ENCODE data around the gene SBK1. TPM values are rescaled to one million over a fixed set of nuclear protein-coding genes. Genes with fewer than 3 reads are reported as not detected.

The SBK1 gene
- total RNA-seq, 2 experiments from 2014 or later, result 0.22 to 0.63 TPM

- POLR2A ChIA-PET, result no interaction called here
- 0 out of 2 replicates have a peak, but pooled peaks cover 4% of the 10 kb centered on the region for H3K9me3 ChIP-seq (ENCODE audit: low read length)
- H3K4me2 ChIP-seq (ENCODE audit: low read length), result no peak overlapping the region
- no TSS peak for BruUV-seq (replicated peaks)
- H3K4me3 ChIP-seq (ENCODE audit: low read depth, low read length, poor library complexity, severe bottlenecking), result no peak overlapping the region
- no peaks in the 10 kb centered on the region for H3K4me1 ChIP-seq (ENCODE audit: insufficient read depth, low read length, poor library complexity, severe bottlenecking)
- no peaks in the 10 kb centered on the region for H4K20me1 ChIP-seq (ENCODE audit: insufficient read depth, low read length)
- no peak for TF ChIP-seq CTCF (conservative IDR thresholded peaks at IDR 0.05; ENCODE audit: low read length)
- TF ChIP-seq EZH2phosphoT487 (IDR thresholded peaks at IDR 0.05; ENCODE audit: borderline replicate concordance, low read depth, low read length), result no peak
- no peaks in the 10 kb centered on the region for H3K36me3 ChIP-seq (ENCODE audit: insufficient read depth, low read length)
- intact Hi-C loops (cut with micrococcal nuclease; ENCODE audit: unreplicated experiment), result no loop called here
- no peak overlapping the region for H3K27ac ChIP-seq (ENCODE audit: low read depth, low read length, poor library complexity, severe bottlenecking)
- DNase-seq (ENCODE audit: low spot score), result no peak
- H2AFZ ChIP-seq (ENCODE audit: low read length), result no peak overlapping the region
- CTCF ChIA-PET (ENCODE audit: unreplicated experiment), result no interaction called here
- H3K9me2 ChIP-seq (ENCODE audit: insufficient read depth, low read length), result no peaks in the 10 kb centered on the region
- H3K79me2 ChIP-seq (ENCODE audit: insufficient read depth, low read depth, low read length), result no peaks in the 10 kb centered on the region
Observed at GRCh38 chr16:28254158-28254557, 38.2 kb upstream of the SBK1 start.

DNA sequence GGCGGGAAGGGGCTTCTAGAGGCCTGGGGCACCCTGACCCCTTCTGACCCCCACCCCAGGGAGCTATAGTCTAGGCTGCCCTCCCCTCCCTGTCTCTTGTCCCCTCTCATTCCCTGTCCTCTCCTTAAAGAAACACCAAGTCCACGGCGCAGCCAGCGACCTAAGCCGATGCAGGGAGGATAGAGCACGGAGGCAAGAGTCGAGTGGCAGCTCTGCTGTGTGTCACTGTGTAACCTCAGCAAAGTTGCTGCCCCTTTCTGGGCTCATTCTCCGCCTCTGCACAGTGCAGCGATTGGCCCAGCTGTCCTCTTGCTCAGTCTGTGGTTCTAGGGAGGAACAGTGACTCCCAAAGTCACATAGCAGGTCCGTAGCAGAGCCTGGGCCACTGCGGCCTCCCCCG, 36.5 kb upstream of the SBK1 start:
- Histone ChIP-seq H3K4me2 (ENCODE audit: low read length) (no peak overlapping the region), H3K9me3 (ENCODE audit: low read length) (0 out of 2 replicates have a peak, but pooled peaks cover 4% of the 10 kb centered on the region), H2AFZ (ENCODE audit: low read length) (no peak overlapping the region), H3K36me3 (ENCODE audit: insufficient read depth, low read length) (no peaks in the 10 kb centered on the region), H3K79me2 (ENCODE audit: insufficient read depth, low read depth, low read length) (no peaks in the 10 kb centered on the region), H3K27ac (ENCODE audit: low read depth, low read length, poor library complexity, severe bottlenecking) (no peak overlapping the region), H3K4me1 (ENCODE audit: insufficient read depth, low read length, poor library complexity, severe bottlenecking) (no peaks in the 10 kb centered on the region), H4K20me1 (ENCODE audit: insufficient read depth, low read length) (no peaks in the 10 kb centered on the region), H3K9me2 (ENCODE audit: insufficient read depth, low read length) (no peaks in the 10 kb centered on the region), H3K4me3 (ENCODE audit: low read depth, low read length, poor library complexity, severe bottlenecking) (no peak overlapping the region)
- no peak for DNase-seq (ENCODE audit: low spot score)
- POLR2A ChIA-PET, result no interaction called here
- BruUV-seq (replicated peaks), result no TSS peak
- TF ChIP-seq CTCF (conservative IDR thresholded peaks at IDR 0.05; ENCODE audit: low read length) (no peak), EZH2phosphoT487 (IDR thresholded peaks at IDR 0.05; ENCODE audit: borderline replicate concordance, low read depth, low read length) (no peak)
- intact Hi-C loops (cut with micrococcal nuclease; ENCODE audit: unreplicated experiment), result no loop called here
- CTCF ChIA-PET (ENCODE audit: unreplicated experiment), result interaction anchor here (0.6 kb wide), 1 partner anchor 258 kb away, joined by 3 read pairs; no protein-coding TSS in a partner anchor

DNA sequence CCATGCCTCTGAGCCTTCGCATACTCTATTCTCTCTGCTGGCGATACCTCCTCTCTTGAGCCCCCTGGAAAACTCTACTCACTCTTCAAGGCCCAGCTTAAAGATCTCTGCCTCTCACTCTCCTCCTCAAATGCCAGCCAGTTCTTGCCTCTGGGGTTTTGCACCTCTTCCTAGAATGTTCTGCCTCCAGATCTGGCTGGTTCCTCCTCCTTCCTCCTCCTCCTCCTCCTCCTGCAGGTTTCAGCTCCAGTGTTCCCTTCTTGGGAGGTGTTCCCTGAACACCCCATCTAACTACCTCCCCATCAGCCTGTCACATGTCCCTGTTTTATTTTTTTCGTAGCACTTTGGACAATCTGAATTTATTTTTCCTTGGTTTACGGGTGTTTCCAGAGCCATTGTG, 35.1 kb upstream of the SBK1 start:
- Histone ChIP-seq H3K4me1 (ENCODE audit: insufficient read depth, low read length, poor library complexity, severe bottlenecking) (no peaks in the 10 kb centered on the region), H2AFZ (ENCODE audit: low read length) (no peak overlapping the region), H3K4me2 (ENCODE audit: low read length) (no peak overlapping the region), H3K79me2 (ENCODE audit: insufficient read depth, low read depth, low read length) (no peaks in the 10 kb centered on the region), H4K20me1 (ENCODE audit: insufficient read depth, low read length) (no peaks in the 10 kb centered on the region), H3K9me3 (ENCODE audit: low read length) (0 out of 2 replicates have a peak, but pooled peaks cover 4% of the 10 kb centered on the region), H3K4me3 (ENCODE audit: low read depth, low read length, poor library complexity, severe bottlenecking) (no peak overlapping the region), H3K36me3 (ENCODE audit: insufficient read depth, low read length) (no peaks in the 10 kb centered on the region), H3K9me2 (ENCODE audit: insufficient read depth, low read length) (no peaks in the 10 kb centered on the region), H3K27ac (ENCODE audit: low read depth, low read length, poor library complexity, severe bottlenecking) (no peak overlapping the region)
- POLR2A ChIA-PET, result interaction anchor here (0.6 kb wide), 1 partner anchor 278 kb away, joined by 7 read pairs; no protein-coding TSS in a partner anchor
- no TSS peak for BruUV-seq (replicated peaks)
- CTCF ChIA-PET (ENCODE audit: unreplicated experiment), result no interaction called here
- no peak for DNase-seq (ENCODE audit: low spot score)
- TF ChIP-seq EZH2phosphoT487 (IDR thresholded peaks at IDR 0.05; ENCODE audit: borderline replicate concordance, low read depth, low read length), result no peak
- TF ChIP-seq CTCF (conservative IDR thresholded peaks at IDR 0.05; ENCODE audit: low read length), result no peak
- intact Hi-C loops (cut with micrococcal nuclease; ENCODE audit: unreplicated experiment), result no loop called here

Measured in OCI-LY7 (cell line).